PC-9 (cell line): ENCODE data around the gene IGSF21. TPM values are rescaled to one million over a fixed set of nuclear protein-coding genes. Genes with fewer than 3 reads are reported as not detected.

Source experiments
- BruUV-seq: library from RNA; stranded (reverse); fragments of 400-500 nt; replicated peaks from 2 replicates; lab custom pipeline; 2021; lab: Mats Ljungman, UMichigan
- CTCF ChIA-PET: fragments of 300-600 bp; sonication (Branson Sonifier 250); formaldehyde crosslinking; loops from one replicate; lab custom pipeline; 2022; ENCODE audit warnings: antibody characterized with exemption; lab: Charles Lee
- POLR2A ChIA-PET: fragments of 300-600 bp; sonication (Branson Sonifier 250); formaldehyde crosslinking; loops from one replicate; lab custom pipeline; 2022; ENCODE audit warnings: antibody characterized with exemption; ENCODE audit not compliant: unreplicated experiment; lab: Charles Lee
- DNase-seq, 2 experiments: peaks; one replicate each; pipeline versions ENCODE4 v3.0.0 to v3.0.0-alpha.2; 2015 to 2022; ENCODE audit warnings: mixed read lengths in 1 of 2
- H2AFZ ChIP-seq: fragments of 200-600 bp; sonication (generic); 2 replicates; pipeline ENCODE4 v1.8.1; 2017; ENCODE audit warnings: antibody characterized with exemption
- H3F3A ChIP-seq: fragments of 200-600 bp; sonication (generic); 2 replicates; pipeline ENCODE4 v1.8.1; 2017; ENCODE audit warnings: antibody characterized with exemption, mild to moderate bottlenecking, low read depth; ENCODE audit not compliant: insufficient read depth
- H3K27ac ChIP-seq: fragments of 200-600 bp; sonication (generic); 2 replicates; pipeline ENCODE4 v1.6.1; 2016; ENCODE audit warnings: mixed run types
- H3K27me3 ChIP-seq: fragments of 200-600 bp; sonication (generic); 2 replicates; pipeline ENCODE4 v1.6.1; 2016; ENCODE audit warnings: low read depth, mixed run types; ENCODE audit not compliant: insufficient read depth
- H3K36me3 ChIP-seq: fragments of 200-600 bp; sonication (generic); 2 replicates; pipeline ENCODE4 v1.6.1; 2016; ENCODE audit warnings: low read depth, mixed run types
- H3K4me1 ChIP-seq: fragments of 200-600 bp; sonication (generic); replicated peaks from 2 replicates; pipeline ENCODE4 v1.6.1; 2016; ENCODE audit warnings: mixed run types; ENCODE audit not compliant: insufficient read depth
- H3K4me2 ChIP-seq: fragments of 200-600 bp; sonication (generic); 2 replicates; pipeline ENCODE4 v1.6.1; 2017; ENCODE audit warnings: mixed run types
- H3K4me3 ChIP-seq: fragments of 200-600 bp; sonication (generic); 2 replicates; pipeline ENCODE4 v1.6.1; 2016; ENCODE audit warnings: mixed run types
- H3K79me2 ChIP-seq: fragments of 200-600 bp; sonication (generic); 2 replicates; pipeline ENCODE4 v1.6.1; 2017; ENCODE audit warnings: low read depth, mixed run types
- H3K9me2 ChIP-seq: fragments of 200-600 bp; sonication (generic); 2 replicates; pipeline ENCODE4 v1.8.1; 2017; ENCODE audit warnings: mild to moderate bottlenecking; ENCODE audit not compliant: insufficient read depth
- H3K9me3 ChIP-seq: fragments of 200-600 bp; sonication (generic); 2 replicates; pipeline ENCODE4 v1.8.1; 2016; ENCODE audit warnings: low read depth; ENCODE audit not compliant: insufficient read depth
- H4K20me1 ChIP-seq: fragments of 200-600 bp; sonication (generic); 2 replicates; pipeline ENCODE4 v1.8.1; 2017; ENCODE audit not compliant: insufficient read depth
- EZH2 ChIP-seq: fragments of 200-600 bp; sonication (generic); IDR thresholded peaks from 2 replicates; pipeline ENCODE4 v1.8.0; 2017; ENCODE audit warnings: antibody characterized with exemption, low read depth
- intact Hi-C: fragments of 100-400 bp; cut with micrococcal nuclease; formaldehyde crosslinking; loops from one replicate; pipeline ENCODE4 v1.10.0; 2022; ENCODE audit not compliant: unreplicated experiment
- total RNA-seq: library from RNA; stranded (reverse); gene quantifications from 2 replicates; pipeline ENCODE4 v1.2.3, GENCODE V29; 2021
- TF ChIP-seq, protein P1 (sequence below): fragments of 200-600 bp; sonication (generic); conservative IDR thresholded peaks from 2 replicates; pipeline ENCODE4 v1.6.1; 2017; ENCODE audit warnings: mixed run types, antibody characterized with exemption, mild to moderate bottlenecking, moderate library complexity

Gene IGSF21
- total RNA-seq, 1 experiment from 2014 or later: not detected

DNA sequence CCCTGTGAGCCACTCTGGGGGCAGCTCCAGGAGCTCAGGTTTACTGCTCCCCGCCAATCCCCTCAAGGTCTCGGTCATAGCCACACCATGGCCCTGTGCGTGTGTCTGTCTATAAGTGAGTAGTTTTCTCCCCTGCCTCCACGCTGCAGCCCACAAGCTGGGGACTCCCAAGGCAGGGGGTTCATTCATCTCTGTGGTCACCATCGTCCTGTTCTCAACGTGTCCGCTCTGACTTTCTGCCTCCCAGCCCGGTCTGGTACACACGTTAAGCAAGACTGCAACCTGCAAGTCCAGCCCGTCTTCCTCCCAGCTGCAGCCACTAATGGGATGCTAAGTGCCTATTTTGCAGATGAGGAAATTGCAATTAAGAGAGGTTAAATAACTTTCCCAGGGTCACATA, 49.8 kb downstream of the IGSF21 start:
- POLR2A ChIA-PET: no interaction called here

DNA sequence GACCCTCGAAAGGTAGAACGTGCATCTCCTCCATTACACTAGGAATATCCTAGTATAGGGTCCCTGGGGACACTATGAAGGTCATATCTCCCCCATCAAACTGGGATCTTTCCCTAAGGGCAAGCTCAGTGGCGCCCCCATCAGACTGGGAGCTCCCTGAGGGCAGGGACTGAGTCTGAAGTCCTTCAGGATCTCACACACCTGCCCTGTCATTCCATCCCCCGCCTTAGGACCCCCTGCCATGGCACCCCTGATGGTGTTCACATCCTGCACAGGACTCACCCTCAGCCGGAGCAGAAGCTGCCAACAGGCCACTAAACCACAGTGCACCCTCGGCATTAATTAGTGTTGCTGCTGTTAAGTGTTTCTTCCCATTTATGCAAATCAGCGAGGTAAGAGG, 50.4 kb downstream of the IGSF21 start:
- Histone ChIP-seq H3K4me2 (no peak overlapping the region), H3K9me2 (no peaks in the 10 kb centered on the region), H3K36me3 (no peaks in the 10 kb centered on the region), H3K27me3 (peaks cover 72% of the 10 kb centered on the region), H3K4me3 (no peak overlapping the region), H2AFZ (no peak overlapping the region), H3K79me2 (no peaks in the 10 kb centered on the region), H4K20me1 (no peaks in the 10 kb centered on the region), H3F3A (no peaks in the 10 kb centered on the region), H3K4me1 (no peaks in the 10 kb centered on the region), H3K9me3 (no peaks in the 10 kb centered on the region), H3K27ac (no peak overlapping the region)
- POLR2A ChIA-PET: no interaction called here
- no peak for DNase-seq
- intact Hi-C loops: no loop called here
- CTCF ChIA-PET: no interaction called here
- BruUV-seq: no TSS peak
- TF ChIP-seq EZH2: no peak
- TF ChIP-seq, protein P1, sequence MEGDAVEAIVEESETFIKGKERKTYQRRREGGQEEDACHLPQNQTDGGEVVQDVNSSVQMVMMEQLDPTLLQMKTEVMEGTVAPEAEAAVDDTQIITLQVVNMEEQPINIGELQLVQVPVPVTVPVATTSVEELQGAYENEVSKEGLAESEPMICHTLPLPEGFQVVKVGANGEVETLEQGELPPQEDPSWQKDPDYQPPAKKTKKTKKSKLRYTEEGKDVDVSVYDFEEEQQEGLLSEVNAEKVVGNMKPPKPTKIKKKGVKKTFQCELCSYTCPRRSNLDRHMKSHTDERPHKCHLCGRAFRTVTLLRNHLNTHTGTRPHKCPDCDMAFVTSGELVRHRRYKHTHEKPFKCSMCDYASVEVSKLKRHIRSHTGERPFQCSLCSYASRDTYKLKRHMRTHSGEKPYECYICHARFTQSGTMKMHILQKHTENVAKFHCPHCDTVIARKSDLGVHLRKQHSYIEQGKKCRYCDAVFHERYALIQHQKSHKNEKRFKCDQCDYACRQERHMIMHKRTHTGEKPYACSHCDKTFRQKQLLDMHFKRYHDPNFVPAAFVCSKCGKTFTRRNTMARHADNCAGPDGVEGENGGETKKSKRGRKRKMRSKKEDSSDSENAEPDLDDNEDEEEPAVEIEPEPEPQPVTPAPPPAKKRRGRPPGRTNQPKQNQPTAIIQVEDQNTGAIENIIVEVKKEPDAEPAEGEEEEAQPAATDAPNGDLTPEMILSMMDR: no peak

More for the DNA sequence above, 49.8 kb downstream of the IGSF21 start:
- no peak overlapping the region for H3K4me3 ChIP-seq
- intact Hi-C loops: no loop called here
- peaks cover 72% of the 10 kb centered on the region for H3K27me3 ChIP-seq
- no peak for DNase-seq
- H3K9me2 ChIP-seq: no peaks in the 10 kb centered on the region
- H4K20me1 ChIP-seq: no peaks in the 10 kb centered on the region
- no peaks in the 10 kb centered on the region for H3K79me2 ChIP-seq
- H3K27ac ChIP-seq: no peak overlapping the region
- TF ChIP-seq EZH2: no peak
- TF ChIP-seq, protein P1: no peak
- H3F3A ChIP-seq: no peaks in the 10 kb centered on the region
- H3K9me3 ChIP-seq: no peaks in the 10 kb centered on the region
- CTCF ChIA-PET: no interaction called here
- H3K36me3 ChIP-seq: no peaks in the 10 kb centered on the region
- no peak overlapping the region for H2AFZ ChIP-seq
- H3K4me2 ChIP-seq: no peak overlapping the region
- H3K4me1 ChIP-seq: no peaks in the 10 kb centered on the region
- BruUV-seq: no TSS peak

DNA sequence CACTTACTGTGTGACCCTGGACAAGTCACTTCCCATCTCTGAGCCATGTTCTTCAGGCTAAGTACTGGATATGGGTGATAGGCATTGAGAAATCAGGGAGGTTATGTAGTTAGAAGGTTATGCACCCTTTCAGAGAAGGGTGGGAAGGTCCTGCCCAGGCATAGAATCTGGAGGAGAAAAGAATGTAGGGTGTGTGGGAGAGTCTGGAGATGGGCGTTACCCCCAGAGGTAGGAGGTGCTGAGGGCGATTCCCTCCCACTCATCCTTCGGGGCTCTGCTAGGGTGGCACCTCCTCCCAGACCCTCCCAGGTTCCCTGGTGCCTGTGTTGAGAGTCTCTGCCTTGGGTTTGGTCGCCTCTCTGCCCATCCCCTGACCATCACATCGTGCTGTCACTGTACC, 51.1 kb downstream of the IGSF21 start:
- Histone ChIP-seq H3K9me3 (no peaks in the 10 kb centered on the region), H4K20me1 (no peaks in the 10 kb centered on the region), H3F3A (no peaks in the 10 kb centered on the region), H3K4me1 (no peaks in the 10 kb centered on the region), H3K9me2 (no peaks in the 10 kb centered on the region), H2AFZ (no peak overlapping the region), H3K4me3 (no peak overlapping the region), H3K79me2 (no peaks in the 10 kb centered on the region), H3K27ac (no peak overlapping the region), H3K4me2 (no peak overlapping the region), H3K27me3 (peaks cover 75% of the 10 kb centered on the region), H3K36me3 (no peaks in the 10 kb centered on the region)
- POLR2A ChIA-PET: no interaction called here
- intact Hi-C loops: no loop called here
- DNase-seq: no peak
- BruUV-seq: no TSS peak
- TF ChIP-seq EZH2: no peak
- TF ChIP-seq, protein P1: no peak
- CTCF ChIA-PET: no interaction called here
